Suprapubic skin (tissue), 3 donors: ENCODE data around the gene ACSS1.

Experiments used
- CTCF ChIP-seq, 2 donors: fragments of 200-600 bp in 1 of 2; fragments of 450-650 bp in 1 of 2; sonication (generic) in 1 of 2; IDR thresholded peaks; one replicate each; pipeline ENCODE4 v1.5.1; 2016 to 2019; ENCODE audit warnings: antibody characterized with exemption in 2 of 2, mild to moderate bottlenecking in 1 of 2, moderate library complexity in 1 of 2
- EP300 ChIP-seq: sonication (generic); formaldehyde crosslinking; IDR thresholded peaks from one replicate; pipeline ENCODE4 v1.6.1; 2017; ENCODE audit warnings: antibody characterized with exemption

GRCh38 chr20:24963672-24964505, 94.0 kb downstream of the ACSS1 start:
- no peak for TF ChIP-seq CTCF (IDR thresholded peaks at IDR 0.05)
- TF ChIP-seq EP300: no peak
